Liver (tissue), 9 donors: Measurements from ENCODE around the gene OLA1. TPM values are rescaled to one million over a fixed set of nuclear protein-coding genes. Genes with fewer than 3 reads are reported as not detected.

Experiments
- DNase-seq: peaks from one replicate; pipeline ENCODE4 v3.0.0-alpha.2; 2017; ENCODE audit warnings: low spot score
- H3K27ac ChIP-seq, 2 donors: one replicate each; pipeline ENCODE4 v1.7.0; 2013; ENCODE audit warnings: inconsistent platforms in 2 of 2, low read length in 2 of 2, control low read depth in 1 of 2, low read depth in 1 of 2, mild to moderate bottlenecking in 1 of 2
- H3K27me3 ChIP-seq, 4 donors: one replicate each; pipeline versions ENCODE4 v1.6.1 to v1.7.0; 2013; ENCODE audit warnings: low read length in 3 of 4, inconsistent platforms in 1 of 4, mild to moderate bottlenecking in 1 of 4, moderate library complexity in 1 of 4; ENCODE audit not compliant: control insufficient read depth in 4 of 4, insufficient read depth in 4 of 4
- H3K36me3 ChIP-seq, 4 donors: one replicate each; pipeline versions ENCODE4 v1.6.1 to v1.7.0; 2013; ENCODE audit warnings: low read length in 3 of 4, mild to moderate bottlenecking in 3 of 4, low read depth in 1 of 4, moderate library complexity in 1 of 4; ENCODE audit not compliant: control insufficient read depth in 4 of 4, insufficient read depth in 3 of 4
- H3K4me1 ChIP-seq, 4 donors: one replicate each; pipeline versions ENCODE4 v1.6.1 to v1.7.0; 2013; ENCODE audit warnings: low read length in 3 of 4, mild to moderate bottlenecking in 3 of 4, moderate library complexity in 1 of 4; ENCODE audit not compliant: control insufficient read depth in 4 of 4, insufficient read depth in 4 of 4
- H3K4me3 ChIP-seq, 3 donors: one replicate each; pipeline versions ENCODE4 v1.6.1 to v1.7.0; 2013; ENCODE audit warnings: low read length in 3 of 3, control low read depth in 1 of 3, low read depth in 1 of 3, mild to moderate bottlenecking in 1 of 3
- H3K9ac ChIP-seq, 2 donors: one replicate each; pipeline ENCODE4 v1.7.0; 2013; ENCODE audit warnings: low read length in 2 of 2, mild to moderate bottlenecking in 2 of 2, moderate library complexity in 2 of 2, control low read depth in 1 of 2, low read depth in 1 of 2
- H3K9me3 ChIP-seq, 4 donors: one replicate each; pipeline versions ENCODE4 v1.6.1 to v1.7.0; 2013; ENCODE audit warnings: low read length in 3 of 4; ENCODE audit not compliant: control insufficient read depth in 4 of 4
- ATF3 ChIP-seq: IDR thresholded peaks from 2 replicates; pipeline ENCODE4 v1.6.1; 2016; ENCODE audit warnings: antibody characterized with exemption
- EGR1 ChIP-seq, 2 donors: IDR thresholded peaks; 2 replicates each; pipeline ENCODE4 v1.6.1; 2016 to 2018; ENCODE audit warnings: antibody characterized with exemption in 2 of 2, low read depth in 2 of 2
- FOXA1 ChIP-seq: IDR thresholded peaks from 2 replicates; pipeline ENCODE4 v1.6.1; 2016; ENCODE audit warnings: antibody characterized with exemption
- FOXA2 ChIP-seq: IDR thresholded peaks from 2 replicates; pipeline ENCODE4 v1.6.1; 2016; ENCODE audit warnings: antibody characterized with exemption
- GABPA ChIP-seq, 2 donors: IDR thresholded peaks in 1 of 2; conservative IDR thresholded peaks in 1 of 2; 2 replicates each; pipeline ENCODE4 v1.6.1; 2016; ENCODE audit warnings: antibody characterized with exemption in 2 of 2, mild to moderate bottlenecking in 1 of 2, moderate library complexity in 1 of 2
- HNF4A ChIP-seq, 2 donors: conservative IDR thresholded peaks; 2 replicates each; pipeline ENCODE4 v1.6.1; 2016; ENCODE audit warnings: antibody characterized with exemption in 2 of 2, mild to moderate bottlenecking in 2 of 2
- HNF4G ChIP-seq: IDR thresholded peaks from 2 replicates; pipeline ENCODE4 v1.6.1; 2016; ENCODE audit warnings: antibody characterized with exemption
- JUND ChIP-seq, 2 donors: IDR thresholded peaks; 2 replicates each; pipeline ENCODE4 v1.6.1; 2016; ENCODE audit warnings: antibody characterized with exemption in 2 of 2
- NR2F2 ChIP-seq: IDR thresholded peaks from 2 replicates; pipeline ENCODE4 v1.6.1; 2016; ENCODE audit warnings: antibody characterized with exemption
- RAD21 ChIP-seq, 2 donors: IDR thresholded peaks; 2 replicates each; pipeline ENCODE4 v1.6.1; 2016; ENCODE audit warnings: antibody characterized with exemption in 2 of 2, mild to moderate bottlenecking in 2 of 2
- REST ChIP-seq: IDR thresholded peaks from 2 replicates; pipeline ENCODE4 v1.6.1; 2016; ENCODE audit warnings: antibody characterized with exemption, mild to moderate bottlenecking
- RXRA ChIP-seq, 2 donors: IDR thresholded peaks; 2 replicates each; pipeline ENCODE4 v1.6.1; 2017 to 2018; ENCODE audit warnings: antibody characterized with exemption in 2 of 2, mild to moderate bottlenecking in 1 of 2
- SP1 ChIP-seq: IDR thresholded peaks from 2 replicates; pipeline ENCODE4 v1.6.1; 2018; ENCODE audit warnings: antibody characterized with exemption, mild to moderate bottlenecking
- TAF1 ChIP-seq: conservative IDR thresholded peaks from 2 replicates; pipeline ENCODE4 v1.6.1; 2016; ENCODE audit warnings: antibody characterized with exemption, mild to moderate bottlenecking
- YY1 ChIP-seq: IDR thresholded peaks from 2 replicates; pipeline ENCODE4 v1.6.1; 2016; ENCODE audit warnings: antibody characterized with exemption, mild to moderate bottlenecking
- WGBS: extraction: QIAGEN DNeasy Blood & Tissue Kit; methylation state at CpG from one replicate; pipeline ENCODE4 v1.1.7; 2013; 5-methylcytosine and 5-hydroxymethylcytosine counted together
- polyA plus RNA-seq, 2 donors: library from polyadenylated mRNA; stranded (reverse) in 1 of 2; unstranded in 1 of 2; fragments of 200-250 nt in 1 of 2; fragments of >200 nt in 1 of 2; fragmentation: Nextera tagmentation in 1 of 2; extraction: Ambion mirVana in 1 of 2; gene quantifications; one replicate each; pipeline versions ENCODE4 v1.2.1 to v1.2.3, GENCODE V29; 2013 to 2015
- total RNA-seq, 2 donors: library from RNA; depleted of rRNA; stranded (reverse); fragments of >200 nt; gene quantifications; one replicate each; pipeline ENCODE4 v1.2.3, GENCODE V29; 2014
- TF ChIP-seq, protein P1 (sequence below): IDR thresholded peaks from 2 replicates; pipeline ENCODE4 v1.6.1; 2016; ENCODE audit warnings: antibody characterized with exemption
- TF ChIP-seq, protein P2 (sequence below): fragments of 150-350 bp; IDR thresholded peaks from 2 replicates; pipeline ENCODE4 v1.5.1; 2017; ENCODE audit warnings: improper control_type of control experiment, low read depth, low read length; ENCODE audit not compliant: missing input control
- TF ChIP-seq, protein P3 (sequence below): IDR thresholded peaks from 2 replicates; pipeline ENCODE4 v1.6.1; 2016; ENCODE audit warnings: antibody characterized with exemption
- donor health status: healthy.
- donor health status: healthy.
- donor health status: healthy.
- donor health status: healthy.
- donor health status: healthy.

Gene OLA1
- total and polyA plus RNA-seq, 4 donors, result 23.4 to 38.1 (median 32.3) TPM

DNA sequence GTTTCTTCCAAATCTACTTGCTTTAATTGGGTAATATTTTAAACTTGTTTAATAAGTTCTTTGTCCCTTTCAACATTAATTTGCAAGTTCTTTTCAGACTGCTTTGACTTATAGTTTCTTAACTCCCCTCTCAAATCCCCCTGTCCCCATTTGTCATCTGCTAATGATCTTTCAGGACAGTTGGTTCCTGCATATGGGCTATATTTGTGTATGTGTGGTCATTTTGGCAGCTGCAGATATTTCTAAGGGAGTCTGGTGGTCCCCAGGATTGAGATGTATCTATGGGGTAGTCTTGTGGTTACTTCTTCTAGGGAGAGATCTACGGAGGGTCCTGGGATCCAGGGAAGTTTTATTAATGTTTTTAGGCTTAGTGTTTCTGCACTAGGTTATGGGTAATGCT lies 162.6 kb downstream of the OLA1 start:
- Histone ChIP-seq H3K9ac (no peak overlapping the region), H3K27me3 (no peaks in the 10 kb centered on the region), H3K36me3 (peaks cover 0 to 2% (median 0%) of the 10 kb centered on the region in 4 donors), H3K9me3 (no peaks in the 10 kb centered on the region), H3K4me1 (no peaks in the 10 kb centered on the region), H3K4me3 (no peak overlapping the region), H3K27ac (no peak overlapping the region)
- DNase-seq, result no peak
- TF ChIP-seq, protein P1, sequence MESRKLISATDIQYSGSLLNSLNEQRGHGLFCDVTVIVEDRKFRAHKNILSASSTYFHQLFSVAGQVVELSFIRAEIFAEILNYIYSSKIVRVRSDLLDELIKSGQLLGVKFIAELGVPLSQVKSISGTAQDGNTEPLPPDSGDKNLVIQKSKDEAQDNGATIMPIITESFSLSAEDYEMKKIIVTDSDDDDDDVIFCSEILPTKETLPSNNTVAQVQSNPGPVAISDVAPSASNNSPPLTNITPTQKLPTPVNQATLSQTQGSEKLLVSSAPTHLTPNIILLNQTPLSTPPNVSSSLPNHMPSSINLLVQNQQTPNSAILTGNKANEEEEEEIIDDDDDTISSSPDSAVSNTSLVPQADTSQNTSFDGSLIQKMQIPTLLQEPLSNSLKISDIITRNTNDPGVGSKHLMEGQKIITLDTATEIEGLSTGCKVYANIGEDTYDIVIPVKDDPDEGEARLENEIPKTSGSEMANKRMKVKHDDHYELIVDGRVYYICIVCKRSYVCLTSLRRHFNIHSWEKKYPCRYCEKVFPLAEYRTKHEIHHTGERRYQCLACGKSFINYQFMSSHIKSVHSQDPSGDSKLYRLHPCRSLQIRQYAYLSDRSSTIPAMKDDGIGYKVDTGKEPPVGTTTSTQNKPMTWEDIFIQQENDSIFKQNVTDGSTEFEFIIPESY, result no peak
- TF ChIP-seq FOXA2 (no peak), EGR1 (IDR thresholded peaks at IDR 0.05; ENCODE audit: low read depth in 2 of 2) (no peak), HNF4A (conservative IDR thresholded peaks at IDR 0.05) (no peak), REST (no peak), ATF3 (no peak), FOXA1 (no peak), RAD21 (IDR thresholded peaks at IDR 0.05) (no peak), YY1 (no peak), TAF1 (no peak), RXRA (IDR thresholded peaks at IDR 0.05) (no peak), NR2F2 (no peak), SP1 (no peak), GABPA (IDR thresholded peaks at IDR 0.05 in 1 of 2, conservative IDR thresholded peaks at IDR 0.05 in 1 of 2) (no peak), JUND (IDR thresholded peaks at IDR 0.05) (no peak), HNF4G (no peak)
- TF ChIP-seq, protein P2, sequence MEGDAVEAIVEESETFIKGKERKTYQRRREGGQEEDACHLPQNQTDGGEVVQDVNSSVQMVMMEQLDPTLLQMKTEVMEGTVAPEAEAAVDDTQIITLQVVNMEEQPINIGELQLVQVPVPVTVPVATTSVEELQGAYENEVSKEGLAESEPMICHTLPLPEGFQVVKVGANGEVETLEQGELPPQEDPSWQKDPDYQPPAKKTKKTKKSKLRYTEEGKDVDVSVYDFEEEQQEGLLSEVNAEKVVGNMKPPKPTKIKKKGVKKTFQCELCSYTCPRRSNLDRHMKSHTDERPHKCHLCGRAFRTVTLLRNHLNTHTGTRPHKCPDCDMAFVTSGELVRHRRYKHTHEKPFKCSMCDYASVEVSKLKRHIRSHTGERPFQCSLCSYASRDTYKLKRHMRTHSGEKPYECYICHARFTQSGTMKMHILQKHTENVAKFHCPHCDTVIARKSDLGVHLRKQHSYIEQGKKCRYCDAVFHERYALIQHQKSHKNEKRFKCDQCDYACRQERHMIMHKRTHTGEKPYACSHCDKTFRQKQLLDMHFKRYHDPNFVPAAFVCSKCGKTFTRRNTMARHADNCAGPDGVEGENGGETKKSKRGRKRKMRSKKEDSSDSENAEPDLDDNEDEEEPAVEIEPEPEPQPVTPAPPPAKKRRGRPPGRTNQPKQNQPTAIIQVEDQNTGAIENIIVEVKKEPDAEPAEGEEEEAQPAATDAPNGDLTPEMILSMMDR, result no peak
- TF ChIP-seq, protein P3, sequence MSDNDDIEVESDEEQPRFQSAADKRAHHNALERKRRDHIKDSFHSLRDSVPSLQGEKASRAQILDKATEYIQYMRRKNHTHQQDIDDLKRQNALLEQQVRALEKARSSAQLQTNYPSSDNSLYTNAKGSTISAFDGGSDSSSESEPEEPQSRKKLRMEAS, result no peak
- WGBS, result 97% methylated on average over 1 of the region's 1 CpG
